Fibroblast of the aortic adventitia (primary cell): Measurements from ENCODE around the gene NIBAN1. TPM values are rescaled to one million over a fixed set of nuclear protein-coding genes. Genes with fewer than 3 reads are reported as not detected.
A peak's percentile ranks its signal among the peaks of the same experiment; 100 is the strongest.

ENCODE experiments used
- DNase-seq: peaks from one replicate; pipeline ENCODE4 v3.0.0-alpha.2; 2010; ENCODE audit warnings: low read depth
- H3K4me3 ChIP-seq: 2 replicates; pipeline ENCODE4 v1.5.1; 2011; ENCODE audit warnings: low read depth, mild to moderate bottlenecking, control low read depth, low read length, moderate library complexity
- total RNA-seq: library from RNA; depleted of rRNA; stranded (reverse); fragments of >200 nt; gene quantifications from 2 replicates; pipeline ENCODE4 v1.2.3, GENCODE V29; 2012; ENCODE audit warnings: low replicate concordance
- TF ChIP-seq, protein P1 (sequence below): IDR thresholded peaks from 2 replicates; pipeline ENCODE4 v1.5.1; 2011; ENCODE audit warnings: mild to moderate bottlenecking, low read length, control low read depth, inconsistent platforms; ENCODE audit not compliant: insufficient read depth

NIBAN1 gene
- total RNA-seq, 1 donor = 121 TPM

- no peak overlapping the region for H3K4me3 ChIP-seq
- no peak for DNase-seq
- TF ChIP-seq, protein P1, sequence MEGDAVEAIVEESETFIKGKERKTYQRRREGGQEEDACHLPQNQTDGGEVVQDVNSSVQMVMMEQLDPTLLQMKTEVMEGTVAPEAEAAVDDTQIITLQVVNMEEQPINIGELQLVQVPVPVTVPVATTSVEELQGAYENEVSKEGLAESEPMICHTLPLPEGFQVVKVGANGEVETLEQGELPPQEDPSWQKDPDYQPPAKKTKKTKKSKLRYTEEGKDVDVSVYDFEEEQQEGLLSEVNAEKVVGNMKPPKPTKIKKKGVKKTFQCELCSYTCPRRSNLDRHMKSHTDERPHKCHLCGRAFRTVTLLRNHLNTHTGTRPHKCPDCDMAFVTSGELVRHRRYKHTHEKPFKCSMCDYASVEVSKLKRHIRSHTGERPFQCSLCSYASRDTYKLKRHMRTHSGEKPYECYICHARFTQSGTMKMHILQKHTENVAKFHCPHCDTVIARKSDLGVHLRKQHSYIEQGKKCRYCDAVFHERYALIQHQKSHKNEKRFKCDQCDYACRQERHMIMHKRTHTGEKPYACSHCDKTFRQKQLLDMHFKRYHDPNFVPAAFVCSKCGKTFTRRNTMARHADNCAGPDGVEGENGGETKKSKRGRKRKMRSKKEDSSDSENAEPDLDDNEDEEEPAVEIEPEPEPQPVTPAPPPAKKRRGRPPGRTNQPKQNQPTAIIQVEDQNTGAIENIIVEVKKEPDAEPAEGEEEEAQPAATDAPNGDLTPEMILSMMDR = no peak
These were observed 38.1 kb downstream of the NIBAN1 start for GRCh38 chr1:184935920-184936798.

- DNase-seq = no peak
- TF ChIP-seq, protein P1 = no peak
- no peak overlapping the region for H3K4me3 ChIP-seq
These were observed 40.4 kb downstream of the NIBAN1 start for GRCh38 chr1:184933944-184934343.

- H3K4me3 ChIP-seq = no peak overlapping the region
- TF ChIP-seq, protein P1 = no peak
- no peak for DNase-seq
These were observed 42.0 kb downstream of the NIBAN1 start for GRCh38 chr1:184932319-184932718.

DNA sequence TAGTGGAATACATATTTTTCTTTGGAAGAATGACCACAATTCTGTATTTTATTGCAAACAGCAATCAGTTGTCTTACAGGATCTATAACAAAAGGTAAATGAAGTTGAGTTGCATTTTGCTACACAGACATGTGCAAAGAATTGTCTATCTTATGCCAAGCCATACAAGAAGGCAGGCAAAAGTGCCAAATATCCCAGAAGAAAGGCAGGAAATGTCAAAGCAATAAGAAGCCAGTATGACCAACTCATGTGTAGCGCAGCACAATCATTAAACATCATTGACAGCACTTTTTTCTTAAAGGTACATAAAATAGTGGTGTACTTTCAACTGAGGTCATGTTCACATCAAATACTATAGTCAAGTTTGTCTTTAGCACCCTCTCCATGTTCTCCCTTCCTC, 42.7 kb downstream of the NIBAN1 start:
- TF ChIP-seq, protein P1 = no peak
- H3K4me3 ChIP-seq = no peak overlapping the region
- peak; percentile 72 for DNase-seq

DNA sequence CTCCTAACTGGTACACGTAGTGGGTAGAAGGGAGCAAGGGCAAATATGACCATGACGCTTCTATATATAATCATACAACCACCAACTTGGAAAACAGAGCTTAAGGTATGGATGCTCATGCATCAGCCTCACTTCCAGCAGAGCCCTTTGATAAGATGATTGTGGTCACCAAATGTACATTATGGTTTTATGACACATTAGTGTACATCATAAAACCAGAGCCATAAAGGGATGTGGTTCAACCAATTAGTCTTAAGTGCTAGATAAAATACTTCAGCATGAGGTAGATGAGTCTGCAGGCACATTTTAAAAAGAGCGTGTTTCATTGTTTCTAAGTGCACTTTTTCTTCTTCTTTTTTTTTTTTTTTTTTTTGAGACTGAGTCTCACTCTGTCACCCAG, 43.7 kb downstream of the NIBAN1 start:
- TF ChIP-seq, protein P1 = no peak
- DNase-seq = no peak
- H3K4me3 ChIP-seq = no peak overlapping the region

GRCh38 chr1:184930232-184930631, 44.1 kb downstream of the NIBAN1 start:
- no peak for DNase-seq
- no peak overlapping the region for H3K4me3 ChIP-seq
- TF ChIP-seq, protein P1 = no peak

GRCh38 chr1:184929711-184930202, 44.6 kb downstream of the NIBAN1 start:
- TF ChIP-seq, protein P1 = no peak
- no peak for DNase-seq
- no peak overlapping the region for H3K4me3 ChIP-seq
